Non-pigmented ciliary epithelial cell (primary cell): Measurements from ENCODE around the gene NRIP1.

Experiments used
- DNase-seq: peaks from one replicate; pipeline ENCODE4 v3.0.0-alpha.2; 2010; ENCODE audit warnings: low read depth

The NRIP1 gene

GRCh38 chr21:15005391-15005790, 59.4 kb downstream of the NRIP1 start:
- no peak for DNase-seq

- no peak for DNase-seq
Observed at GRCh38 chr21:15004721-15005370, 60.0 kb downstream of the NRIP1 start.

DNA sequence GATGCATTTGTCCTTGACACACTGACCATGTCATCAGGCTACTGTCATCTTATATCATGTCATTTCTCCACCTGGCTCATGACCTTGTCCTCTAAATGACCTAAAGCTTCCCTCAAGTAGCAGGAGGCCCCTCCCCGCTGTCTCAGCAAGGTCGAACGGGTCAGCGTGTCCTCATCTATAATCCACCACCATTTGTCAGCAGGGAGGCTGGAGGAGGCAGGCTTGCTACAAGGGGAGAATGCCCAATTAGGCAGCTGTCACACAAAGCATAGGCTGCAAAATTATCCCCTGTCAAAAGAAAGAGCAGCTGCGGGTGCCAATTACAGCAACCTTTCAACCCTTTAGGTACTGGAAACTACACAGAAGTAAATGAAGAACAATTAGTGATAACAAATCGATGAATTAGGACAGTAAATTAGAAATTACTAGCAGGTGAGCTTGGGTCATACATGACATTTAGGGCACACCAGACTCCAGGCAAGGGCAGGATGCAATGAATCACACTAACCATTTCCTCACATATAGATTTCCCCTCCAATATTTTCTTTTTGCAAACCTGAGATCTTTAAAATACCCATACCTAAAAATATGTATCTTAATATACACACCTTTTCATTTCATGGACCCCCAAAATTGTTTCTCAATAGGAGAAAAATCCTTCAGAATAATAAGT, 61.2 kb downstream of the NRIP1 start:
- DNase-seq = no peak

- DNase-seq = no peak
Observed at GRCh38 chr21:15001857-15002606, 62.8 kb downstream of the NRIP1 start.

DNA sequence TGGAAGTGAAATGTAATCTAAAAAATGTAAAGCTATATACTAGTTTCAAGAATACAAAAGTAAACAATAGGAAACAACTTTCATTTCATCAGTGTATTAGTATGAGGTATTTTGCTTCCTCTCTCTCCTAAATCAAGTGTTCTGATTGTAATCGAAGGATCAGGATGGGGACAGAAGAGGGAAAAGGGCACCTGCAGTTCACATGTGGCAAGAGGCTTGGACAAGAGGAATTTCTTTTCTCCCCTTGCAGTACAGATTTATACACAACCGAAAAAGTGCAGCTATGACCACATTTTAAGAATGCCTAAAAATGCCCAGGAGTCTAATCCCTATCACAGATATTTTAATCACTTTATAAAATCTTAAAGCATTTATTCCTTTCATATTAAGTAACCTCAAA, 63.7 kb downstream of the NRIP1 start:
- no peak for DNase-seq

GRCh38 chr21:15000081-15000480, 64.7 kb downstream of the NRIP1 start:
- peak; percentile 65 for DNase-seq

DNA sequence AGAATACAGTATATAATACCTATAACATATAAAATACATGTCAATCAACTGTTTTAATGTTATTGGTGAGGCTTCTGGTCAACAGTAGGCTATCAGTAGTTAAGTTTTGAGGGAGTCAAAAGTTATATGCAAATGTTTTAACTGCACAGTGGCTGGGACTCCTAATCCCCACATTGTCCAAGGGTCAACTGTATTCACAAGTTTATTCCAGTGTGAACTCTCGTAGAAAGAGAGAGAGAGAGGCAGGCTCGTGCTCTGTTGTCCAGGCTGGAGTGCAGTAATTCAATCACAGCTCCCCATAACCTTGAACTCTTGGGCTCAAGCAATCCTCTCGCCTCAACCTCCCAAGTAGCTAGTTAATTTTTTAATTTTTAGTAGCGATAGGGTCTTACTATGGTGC, 66.0 kb downstream of the NRIP1 start:
- no peak for DNase-seq

- DNase-seq = no peak
Observed at GRCh38 chr21:14998336-14998735, 66.5 kb downstream of the NRIP1 start.

DNA sequence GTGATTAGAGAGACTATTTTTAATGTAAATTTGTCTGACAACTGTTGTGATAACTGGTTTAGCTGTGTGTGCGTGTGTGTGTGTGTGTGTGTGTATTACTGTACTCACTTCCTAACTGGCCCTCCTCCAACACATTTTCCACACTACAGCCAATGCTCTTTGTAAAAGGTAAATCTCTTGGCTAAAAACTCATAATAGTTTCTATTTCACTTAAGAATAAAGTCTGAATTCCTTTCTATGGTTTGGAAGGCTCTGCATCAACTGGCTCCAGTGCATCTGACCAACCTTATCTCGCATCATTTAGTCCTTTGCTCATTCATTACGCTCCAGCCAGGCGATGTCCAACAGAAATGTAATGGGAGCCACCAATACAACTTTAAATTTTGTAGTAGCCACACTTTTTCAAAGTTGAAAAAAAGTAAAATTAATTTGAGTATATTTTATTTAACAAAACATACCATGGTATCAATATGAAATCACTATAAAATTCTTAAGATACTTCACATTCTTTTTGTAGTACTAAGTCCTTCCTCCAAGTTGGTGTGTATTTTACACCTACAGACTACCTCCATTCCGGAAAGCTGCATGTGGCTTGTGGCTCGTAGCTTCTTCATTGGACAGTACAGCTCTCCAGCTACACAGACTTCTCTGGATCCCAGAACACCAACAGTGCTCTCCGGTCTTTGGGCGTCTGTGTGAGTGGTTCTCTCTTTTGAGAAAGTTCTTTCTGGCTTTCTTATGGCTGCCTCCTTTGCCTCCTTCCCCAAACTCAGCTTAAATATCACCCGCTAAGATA, 68.9 kb downstream of the NRIP1 start:
- no peak for DNase-seq

DNA sequence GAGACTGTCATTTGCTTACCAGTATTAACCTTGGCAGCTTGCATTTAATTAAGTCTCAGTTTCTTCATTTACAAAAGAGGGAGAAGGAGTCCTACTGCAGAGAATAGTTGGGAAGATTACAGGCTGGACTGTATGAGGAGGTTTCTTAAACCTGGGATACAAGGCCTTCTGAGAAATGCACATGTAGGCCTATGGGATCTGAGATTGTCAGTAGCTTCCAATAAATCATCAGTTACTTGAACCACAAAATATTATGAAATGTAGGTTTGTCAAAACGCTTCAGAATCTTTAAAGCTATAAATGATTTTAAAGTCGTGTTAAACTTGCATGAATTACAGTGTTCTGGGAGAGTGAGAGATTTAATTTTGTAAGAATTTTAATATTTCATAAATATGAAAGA, 69.6 kb downstream of the NRIP1 start:
- no peak for DNase-seq

GRCh38 chr21:14993115-14993514, 71.7 kb downstream of the NRIP1 start:
- no peak for DNase-seq

GRCh38 chr21:14991957-14992356, 72.8 kb downstream of the NRIP1 start:
- DNase-seq = no peak

GRCh38 chr21:14989359-14989758, 75.4 kb downstream of the NRIP1 start:
- DNase-seq = no peak

DNA sequence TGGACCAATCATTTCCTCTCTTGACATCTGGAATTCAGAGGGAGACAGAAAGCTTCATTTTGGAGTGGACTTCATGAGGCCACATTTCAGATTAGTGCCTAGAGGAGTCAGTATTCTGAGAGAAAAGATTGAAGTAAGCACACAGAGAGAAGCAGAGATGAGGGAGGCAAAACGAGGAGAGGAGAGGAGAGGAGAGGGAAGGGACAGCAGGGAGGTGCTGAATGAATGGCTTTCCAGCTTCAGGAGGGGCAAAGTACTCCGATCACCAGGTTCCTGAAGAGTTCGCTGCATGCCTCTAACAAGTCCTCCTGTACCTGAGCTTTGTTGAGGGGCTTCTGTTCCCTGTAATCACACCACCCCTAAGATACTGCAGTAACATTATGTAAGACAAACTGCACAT, 76.0 kb downstream of the NRIP1 start:
- no peak for DNase-seq

DNA sequence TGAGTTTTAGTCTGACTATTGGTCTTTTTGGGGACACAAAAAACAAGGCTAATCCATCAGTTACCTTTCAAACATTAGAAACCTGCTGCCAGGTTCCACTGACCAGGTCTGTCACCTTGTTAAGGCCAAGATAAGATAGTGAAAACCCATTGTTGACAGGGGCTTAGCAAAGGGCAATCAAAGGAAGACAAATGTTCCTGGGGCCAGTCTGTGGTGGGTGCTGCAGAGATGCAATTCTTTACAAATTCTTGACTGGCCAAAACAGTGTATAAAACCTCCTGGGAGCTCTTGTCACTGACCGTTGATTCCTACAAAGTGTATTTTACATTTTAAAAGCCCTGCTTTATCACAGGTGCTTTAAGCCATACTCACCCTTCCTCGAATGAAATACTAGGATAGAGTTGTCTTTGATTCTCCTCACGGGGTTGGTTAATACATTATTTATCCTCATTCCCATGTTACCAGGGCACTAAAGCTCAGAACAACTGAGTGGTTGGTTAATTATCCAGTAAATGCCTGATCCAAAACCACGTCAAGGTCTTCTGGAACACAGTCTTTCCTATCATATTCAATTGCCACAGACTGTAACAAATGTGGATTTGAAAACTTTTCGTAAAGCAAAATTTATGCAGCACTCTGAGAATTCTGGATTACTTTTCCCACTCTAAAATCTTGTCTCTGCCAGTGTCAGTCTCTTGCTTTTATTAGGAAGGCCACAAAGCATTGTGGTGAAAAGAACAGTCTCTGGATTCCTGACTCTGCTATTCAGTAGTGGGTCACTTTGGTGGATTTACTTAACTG, 77.2 kb downstream of the NRIP1 start:
- no peak for DNase-seq

DNA sequence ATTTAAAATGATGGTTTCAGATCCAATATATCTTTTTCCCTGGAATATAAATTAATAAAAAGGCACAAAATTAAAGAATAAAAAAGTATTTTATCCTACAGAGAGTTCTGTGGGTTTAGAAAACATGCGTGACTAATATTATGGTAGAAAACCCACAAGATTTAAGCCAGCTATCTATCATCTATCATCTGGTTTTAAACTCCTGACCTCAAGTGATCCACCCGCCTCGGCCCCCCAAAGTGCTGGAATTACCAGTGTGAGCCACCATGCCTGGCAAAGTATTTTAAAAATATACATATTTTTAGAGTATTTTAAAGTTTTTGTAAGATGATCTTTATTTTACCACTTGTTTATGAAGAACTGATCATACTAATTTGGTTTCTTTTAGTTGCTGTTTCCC, 79.5 kb downstream of the NRIP1 start:
- no peak for DNase-seq

DNA sequence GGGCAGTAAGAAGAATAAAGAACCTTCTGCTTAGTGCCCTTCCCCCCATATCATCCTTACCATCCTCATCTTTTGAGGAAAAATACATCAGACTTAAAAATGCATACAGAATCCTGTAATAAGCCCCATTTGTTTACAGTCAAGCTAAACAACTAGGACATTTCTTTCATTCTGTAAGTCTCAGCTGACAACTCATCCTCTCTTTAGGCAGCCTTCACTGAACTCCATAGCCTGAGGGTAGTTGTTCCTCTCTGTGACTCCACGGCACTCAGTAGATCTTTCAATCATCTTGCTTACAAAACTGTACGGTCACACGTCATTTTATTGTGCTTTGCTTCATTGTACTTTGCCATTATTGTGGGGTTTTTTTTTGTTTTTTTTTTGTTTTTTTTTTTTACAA, 82.5 kb downstream of the NRIP1 start:
- DNase-seq = no peak

DNA sequence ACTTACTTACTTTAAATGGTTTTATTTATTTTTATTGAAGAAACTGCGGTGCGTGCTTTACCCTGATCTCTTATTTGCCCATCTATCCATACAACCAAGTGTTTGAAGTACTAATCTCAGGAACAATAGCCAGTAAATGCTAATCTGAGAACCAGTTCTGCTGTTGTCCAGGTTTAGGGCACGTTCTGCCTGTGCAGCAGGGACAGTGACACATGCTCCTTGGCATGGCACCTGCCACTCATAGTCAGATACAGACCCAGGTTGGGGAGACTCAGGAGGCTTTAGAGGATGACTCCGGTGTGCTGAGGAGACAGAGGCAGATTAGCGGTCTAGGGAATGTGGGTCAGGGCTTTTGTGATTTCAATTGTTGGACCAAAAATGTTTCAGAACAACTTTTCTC, 83.6 kb downstream of the NRIP1 start:
- no peak for DNase-seq

GRCh38 chr21:14979264-14979663, 85.5 kb downstream of the NRIP1 start:
- no peak for DNase-seq

DNA sequence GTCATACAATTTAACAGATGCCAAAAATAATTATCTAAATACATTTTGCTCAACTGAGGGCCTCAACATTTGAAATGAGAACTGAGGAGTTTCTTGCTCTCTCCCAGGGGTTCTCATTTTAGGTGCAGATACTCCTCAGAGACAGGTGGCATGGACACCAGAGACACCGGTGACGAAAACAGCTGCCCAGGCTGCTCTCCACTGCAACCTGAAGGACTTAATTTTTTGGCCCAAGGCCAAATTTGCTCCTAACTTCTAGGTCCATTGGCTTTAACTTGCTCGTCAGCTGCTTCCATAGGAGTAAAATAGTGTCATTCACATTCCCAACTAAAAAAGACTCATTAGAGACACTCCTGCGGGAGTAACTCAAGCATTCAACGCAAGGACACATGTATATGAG, 87.0 kb downstream of the NRIP1 start:
- DNase-seq = no peak

DNA sequence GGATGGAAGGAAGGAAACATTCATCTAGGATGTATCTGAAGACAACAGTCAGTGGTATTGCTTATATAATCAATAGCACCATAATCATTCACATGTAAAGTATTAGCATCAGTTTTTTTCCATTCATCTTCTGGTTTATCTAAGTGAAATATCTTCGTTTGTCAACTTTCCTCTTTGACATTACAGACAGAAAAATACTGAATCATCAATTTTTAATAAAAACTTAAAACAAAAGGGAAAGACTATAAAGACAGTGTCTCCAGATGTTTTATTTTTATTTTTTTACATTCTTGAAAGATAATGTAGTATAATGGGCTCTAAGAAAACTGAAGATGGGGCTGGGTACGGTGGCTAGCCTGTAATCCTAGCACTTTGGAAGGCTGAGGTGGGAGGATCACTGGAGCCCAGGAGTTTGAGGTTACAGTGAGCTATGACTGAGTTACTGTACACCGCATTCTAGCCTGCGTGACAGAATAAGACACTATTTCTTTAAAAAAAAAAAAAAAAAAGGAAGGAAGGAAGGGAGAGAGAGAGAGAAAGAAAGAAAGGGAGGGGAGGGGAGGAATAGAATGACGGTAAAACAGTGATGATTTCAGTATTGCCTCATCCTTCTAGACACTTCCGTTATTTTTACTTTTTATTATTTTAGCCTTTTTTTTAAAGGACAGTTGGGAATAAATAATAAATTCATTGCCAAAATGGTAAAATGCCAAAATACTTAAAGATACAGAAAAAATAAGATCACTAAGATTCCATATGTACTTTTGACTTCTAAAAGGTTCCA, 89.5 kb downstream of the NRIP1 start:
- no peak for DNase-seq
